HUES6 (cell line): ENCODE data around the gene GTF2H2C_2.
"Not testable (repeated sequence)": the region's sequence is repeated elsewhere in the genome, so short reads cannot be mapped to it uniquely, and the experiment has no call there.

Experiments
- H3K27ac ChIP-seq: 2 replicates; pipeline ENCODE4 v1.7.0; 2013; ENCODE audit warnings: low read depth, mild to moderate bottlenecking, low read length, inconsistent platforms
- H3K27me3 ChIP-seq: 2 replicates; pipeline ENCODE4 v1.6.1; 2013; ENCODE audit warnings: low read length; ENCODE audit not compliant: control insufficient read depth, insufficient read depth
- H3K36me3 ChIP-seq: 2 replicates; pipeline ENCODE4 v1.6.1; 2013; ENCODE audit warnings: low read length; ENCODE audit not compliant: control insufficient read depth, insufficient read depth
- H3K4me1 ChIP-seq: 2 replicates; pipeline ENCODE4 v1.6.1; 2013; ENCODE audit warnings: low read length; ENCODE audit not compliant: control insufficient read depth, insufficient read depth
- H3K4me3 ChIP-seq: 2 replicates; pipeline ENCODE4 v1.5.1; 2013; ENCODE audit warnings: low read depth, low read length
- H3K9ac ChIP-seq: one replicate; pipeline ENCODE4 v1.6.1; 2013; ENCODE audit warnings: mild to moderate bottlenecking, low read length
- H3K9me3 ChIP-seq: 2 replicates; pipeline ENCODE4 v1.6.1; 2013; ENCODE audit warnings: low read depth, low read length; ENCODE audit not compliant: control insufficient read depth, insufficient read depth

Gene GTF2H2C_2

DNA sequence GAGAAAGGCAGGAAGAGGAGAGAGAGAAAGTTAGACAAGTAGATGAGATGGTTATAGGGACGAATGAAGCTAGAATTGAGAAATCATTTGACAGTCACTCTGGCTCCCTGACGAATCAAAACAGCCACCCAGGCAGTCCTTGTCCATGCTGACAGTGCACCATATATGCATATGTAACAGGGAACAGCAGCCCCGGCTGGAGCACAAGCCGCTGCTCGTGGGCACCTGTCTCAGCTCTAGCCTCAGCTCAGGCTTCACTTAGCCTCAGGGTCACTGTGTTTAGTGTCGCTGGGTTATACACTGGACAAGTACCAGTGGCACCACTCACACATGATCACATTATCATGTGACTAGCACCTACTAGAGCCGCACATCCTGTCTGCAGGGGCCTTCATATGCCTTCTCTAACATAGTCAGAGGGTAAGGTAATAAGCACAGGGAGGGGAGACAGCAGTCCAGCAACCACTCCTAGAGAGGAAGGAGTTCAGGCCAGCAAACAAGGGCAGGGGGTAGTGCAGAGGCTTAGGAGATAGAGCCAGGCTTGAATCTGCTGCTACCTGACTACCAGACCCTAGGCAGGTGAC is 54.9 kb downstream of the GTF2H2C_2 start:
- H3K4me3 ChIP-seq, H3K9me3 ChIP-seq, H3K4me1 ChIP-seq, H3K36me3 ChIP-seq, H3K9ac ChIP-seq, H3K27me3 ChIP-seq, H3K27ac ChIP-seq: not testable (repeated sequence)
